Measurements from ENCODE around the gene TSGA10IP.

The TSGA10IP gene

DNA sequence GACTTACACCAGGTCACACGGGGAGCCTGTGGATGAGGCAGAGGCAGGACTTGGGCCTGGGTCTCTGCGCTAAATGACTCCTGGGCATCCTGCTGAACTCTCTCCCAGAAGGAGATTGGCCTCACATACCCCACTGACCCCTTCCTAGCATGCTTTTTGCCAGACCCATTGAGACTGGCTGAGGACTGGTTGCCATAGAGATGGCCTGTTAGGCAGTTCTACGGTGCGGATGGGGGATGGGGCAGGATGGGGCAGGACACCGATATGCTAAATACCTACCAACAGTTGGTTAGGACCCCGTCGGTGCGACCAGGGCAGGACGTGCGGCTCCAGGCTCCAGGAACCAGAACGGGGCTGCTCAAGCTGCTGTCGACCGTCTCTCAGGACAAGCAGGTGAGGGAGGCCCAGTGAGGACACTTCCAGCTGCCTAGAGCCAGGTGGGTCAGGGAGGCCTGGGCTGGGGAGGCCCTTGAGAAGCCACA, at the start of gene TSGA10IP:
Gene TSGA10IP, plus strand, starts transcription at position 51 of the 482 bp plus-strand sequence. Its CDS starts 196 bp downstream, at position 247.
- TF ChIP-seq, protein P1, sequence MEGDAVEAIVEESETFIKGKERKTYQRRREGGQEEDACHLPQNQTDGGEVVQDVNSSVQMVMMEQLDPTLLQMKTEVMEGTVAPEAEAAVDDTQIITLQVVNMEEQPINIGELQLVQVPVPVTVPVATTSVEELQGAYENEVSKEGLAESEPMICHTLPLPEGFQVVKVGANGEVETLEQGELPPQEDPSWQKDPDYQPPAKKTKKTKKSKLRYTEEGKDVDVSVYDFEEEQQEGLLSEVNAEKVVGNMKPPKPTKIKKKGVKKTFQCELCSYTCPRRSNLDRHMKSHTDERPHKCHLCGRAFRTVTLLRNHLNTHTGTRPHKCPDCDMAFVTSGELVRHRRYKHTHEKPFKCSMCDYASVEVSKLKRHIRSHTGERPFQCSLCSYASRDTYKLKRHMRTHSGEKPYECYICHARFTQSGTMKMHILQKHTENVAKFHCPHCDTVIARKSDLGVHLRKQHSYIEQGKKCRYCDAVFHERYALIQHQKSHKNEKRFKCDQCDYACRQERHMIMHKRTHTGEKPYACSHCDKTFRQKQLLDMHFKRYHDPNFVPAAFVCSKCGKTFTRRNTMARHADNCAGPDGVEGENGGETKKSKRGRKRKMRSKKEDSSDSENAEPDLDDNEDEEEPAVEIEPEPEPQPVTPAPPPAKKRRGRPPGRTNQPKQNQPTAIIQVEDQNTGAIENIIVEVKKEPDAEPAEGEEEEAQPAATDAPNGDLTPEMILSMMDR (conservative IDR thresholded peaks at IDR 0.05; ENCODE audit: low read depth): no peak
- CTCF ChIA-PET: no interaction called here
- H3K27ac ChIP-seq: no peak within 1 kb of the TSS
- no peak for DNase-seq (ENCODE audit: low spot score)
- POLR2A ChIA-PET (ENCODE audit: low non-redundant PET): no interaction called here

DNA sequence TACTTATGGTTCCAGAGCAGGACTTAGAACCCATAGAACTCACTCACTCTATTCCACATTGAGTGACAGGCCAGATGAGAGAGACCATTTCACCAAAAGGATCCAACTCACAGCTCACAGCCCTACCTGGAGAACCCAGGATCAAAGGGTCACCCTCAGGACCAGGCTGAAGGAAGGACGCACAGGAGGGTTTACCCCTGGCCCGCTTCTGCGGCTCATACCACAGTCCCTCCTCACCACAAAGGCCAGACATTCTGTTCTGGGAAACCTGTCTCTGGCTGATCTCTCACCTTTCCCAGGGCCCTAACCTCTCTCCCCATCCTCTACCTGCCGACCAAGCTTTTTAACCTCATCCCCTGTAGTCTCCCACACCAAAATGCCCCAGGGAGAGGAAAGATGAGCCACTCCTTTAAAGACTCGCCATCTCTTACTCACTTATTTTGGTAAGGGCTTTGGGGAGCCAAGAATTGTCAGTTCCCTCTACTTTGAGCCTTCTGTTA, 49.7 kb upstream of the TSGA10IP start:
- POLR2A ChIA-PET (ENCODE audit: low non-redundant PET): no interaction called here
- no peak for DNase-seq (ENCODE audit: low spot score)
- CTCF ChIA-PET: interaction anchor here (0.6 kb wide), 1 partner anchor 136 kb away, joined by 3 read pairs; no protein-coding TSS in a partner anchor
- H3K27ac ChIP-seq: peak overlapping the region; percentile 95
- TF ChIP-seq, protein P1 (conservative IDR thresholded peaks at IDR 0.05; ENCODE audit: low read depth): no peak

DNA sequence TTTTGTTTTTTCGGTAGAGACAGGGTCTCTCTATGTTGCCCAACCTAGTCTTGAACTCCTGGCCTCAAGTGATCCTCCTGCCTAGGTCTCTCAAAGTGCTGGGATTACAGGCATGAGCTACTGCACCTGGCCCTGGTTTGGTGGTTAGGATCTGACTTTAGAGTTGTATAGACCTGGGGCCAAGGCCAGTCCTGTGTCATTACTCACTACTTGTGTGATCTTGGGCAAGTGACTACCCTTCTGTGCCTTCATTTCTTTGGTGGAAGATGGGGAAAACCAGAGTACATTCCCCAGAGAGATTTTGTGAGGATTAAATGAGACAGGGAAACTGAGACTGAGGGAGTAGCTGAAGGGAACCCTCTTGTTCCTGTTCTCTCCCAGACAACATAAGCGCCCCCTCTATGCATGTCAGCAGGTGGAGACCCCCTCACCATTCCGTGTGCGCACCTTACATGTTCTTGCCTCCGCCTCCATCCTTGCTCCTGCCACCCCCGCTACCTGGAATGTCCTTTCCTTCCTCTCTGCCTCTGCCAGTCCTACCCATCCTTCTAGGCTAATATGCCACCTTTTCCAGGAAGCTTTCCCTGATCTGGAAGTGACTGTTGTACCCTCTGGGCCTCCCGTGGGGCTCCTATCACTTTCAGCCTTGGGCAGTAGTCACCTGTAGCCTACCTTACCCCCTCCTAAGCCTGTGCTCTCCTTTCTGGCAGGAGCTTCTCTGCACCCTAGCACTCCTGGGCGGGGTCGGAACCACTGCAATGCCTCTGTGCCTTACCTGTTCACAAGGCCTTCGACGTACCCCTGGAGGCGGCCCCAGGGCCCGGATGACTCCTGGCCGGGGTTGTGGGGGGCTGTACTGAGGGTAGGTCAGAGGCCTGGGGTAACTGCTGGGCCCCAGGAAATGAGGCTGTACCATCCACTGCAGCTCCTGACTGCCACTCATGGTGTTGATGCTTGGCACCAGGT, 49.0 kb upstream of the TSGA10IP start:
- H3K27ac ChIP-seq: peak overlapping the region; percentile 95
- no peak for DNase-seq (ENCODE audit: low spot score)
- POLR2A ChIA-PET (ENCODE audit: low non-redundant PET): interaction anchor here (1.7 kb wide), 1 partner anchor 19 kb away, joined by 5 read pairs; no protein-coding TSS in a partner anchor

DNA sequence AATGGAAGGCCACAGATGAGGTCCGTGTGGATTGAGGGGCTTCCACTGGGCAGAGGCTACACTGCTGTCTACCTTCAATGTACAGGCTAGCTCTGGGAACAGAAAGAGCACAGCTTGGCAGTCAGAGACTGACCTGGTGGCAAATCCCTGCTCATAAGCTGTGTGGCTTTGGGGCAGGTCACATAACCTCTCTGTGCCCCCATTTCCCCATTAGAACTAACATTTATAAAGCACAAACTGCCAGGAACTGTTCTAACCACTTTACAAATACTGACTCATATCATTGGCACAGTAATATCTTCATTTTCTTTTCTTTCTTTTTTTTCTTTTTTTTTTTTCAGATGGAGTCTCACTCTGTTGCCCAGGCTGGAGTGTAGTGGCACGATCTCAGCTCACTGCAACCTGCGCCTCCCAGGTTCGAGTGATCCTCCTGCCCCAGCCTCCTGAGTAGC, 48.2 kb upstream of the TSGA10IP start:
- ChIA-PET CTCF (interaction anchor here (0.6 kb wide), 1 partner anchor 11 kb away, joined by 3 read pairs; no protein-coding TSS in a partner anchor), POLR2A (ENCODE audit: low non-redundant PET) (interaction anchor here (0.5 to 1.7 kb wide), 2 partner anchors 19 to 53 kb away, joined by 3 to 5 read pairs; no protein-coding TSS in a partner anchor)
- peak overlapping the region; percentile 95 for H3K27ac ChIP-seq
- no peak for DNase-seq (ENCODE audit: low spot score)
- TF ChIP-seq, protein P1 (conservative IDR thresholded peaks at IDR 0.05; ENCODE audit: low read depth): no peak

More for the DNA sequence above, 49.0 kb upstream of the TSGA10IP start:
- TF ChIP-seq, protein P1 (conservative IDR thresholded peaks at IDR 0.05; ENCODE audit: low read depth): no peak
- CTCF ChIA-PET: no interaction called here

DNA sequence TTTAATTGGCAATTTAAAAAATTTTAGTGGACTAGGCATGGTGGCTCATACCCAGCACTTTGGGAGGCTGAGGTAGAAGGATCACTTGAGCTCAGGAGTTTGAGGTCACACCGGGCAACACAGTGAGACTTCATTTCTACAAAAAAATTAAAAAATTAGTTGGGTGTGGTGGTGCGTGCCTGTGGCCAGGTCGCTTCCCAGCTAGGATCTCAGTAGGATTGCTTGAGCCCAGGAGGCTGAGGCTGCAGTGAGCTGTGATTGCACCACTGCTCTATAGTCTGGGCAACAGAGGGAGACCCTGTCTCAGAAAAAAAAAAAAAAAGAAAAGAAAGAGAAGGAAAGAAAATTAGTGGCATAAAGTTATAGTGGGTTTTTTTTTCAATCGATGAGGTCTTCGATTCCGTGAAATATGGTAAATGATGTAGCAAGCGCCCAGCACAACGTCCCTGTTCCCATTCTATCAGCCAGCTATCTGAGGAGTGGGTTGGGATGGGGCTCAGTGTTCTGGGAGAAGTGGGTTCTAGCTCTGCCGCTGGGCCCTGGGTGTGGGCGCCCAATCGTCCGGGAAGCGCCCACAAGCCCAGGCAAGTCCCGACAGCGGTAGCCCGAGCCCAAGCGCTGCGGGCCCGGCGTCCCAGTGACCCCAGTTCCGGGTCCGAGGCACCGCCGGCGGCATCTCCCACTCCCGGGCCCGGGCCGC, 46.5 kb upstream of the TSGA10IP start:
- H3K27ac ChIP-seq: peak overlapping the region; percentile 95
- DNase-seq (ENCODE audit: low spot score): no peak
- ChIA-PET CTCF (interaction anchor here (0.7 to 1.8 kb wide), 5 partner anchors 11 to 154 kb away, joined by 3 to 14 read pairs (median 6); partner anchors contain the start of gene FIBP), POLR2A (ENCODE audit: low non-redundant PET) (interaction anchor here (1.2 to 1.7 kb wide), 4 partner anchors 9 to 17 kb away, joined by 3 to 8 read pairs (median 4); partner anchors contain the start of genes CCDC85B and FIBP)
- TF ChIP-seq, protein P1 (conservative IDR thresholded peaks at IDR 0.05; ENCODE audit: low read depth): no peak

Measured in RWPE1 (cell line).